DMS153 (cell line): Measurements from ENCODE around the gene AFAP1L1.
"Not testable (repeated sequence)": the region's sequence is repeated elsewhere in the genome, so short reads cannot be mapped to it uniquely, and the experiment has no call there.

Experiments used
- DNase-seq: peaks from one replicate; lab custom pipeline; 2025; lab: John Stamatoyannopoulos, UW

Gene AFAP1L1

DNA sequence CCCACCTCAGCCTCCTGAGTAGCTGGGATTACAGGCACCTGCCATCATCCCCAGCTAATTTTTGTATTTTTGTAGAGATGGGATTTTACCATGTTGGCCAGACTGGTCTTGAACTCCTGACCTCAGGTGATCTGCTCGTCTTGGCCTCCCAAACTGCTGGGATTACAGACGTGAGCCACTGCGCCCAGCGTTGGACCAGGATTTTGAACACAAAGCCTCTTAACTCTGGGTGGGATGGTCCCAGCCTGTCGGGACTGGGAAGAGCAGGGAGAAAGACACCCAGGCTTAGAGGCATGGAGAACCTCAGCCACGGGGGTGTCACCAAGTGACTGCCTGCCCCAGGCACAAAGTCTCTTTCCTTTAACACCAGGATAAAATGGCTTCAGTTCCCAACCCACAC is 119.4 kb downstream of the AFAP1L1 start:
- not testable (repeated sequence) for DNase-seq
